ENCODE measurements around the gene TTYH3.
"Not testable (repeated sequence)": the region's sequence is repeated elsewhere in the genome, so short reads cannot be mapped to it uniquely, and the experiment has no call there.

TTYH3 gene

GRCh38 chr7:2666588-2667250 is 34.9 kb downstream of the TTYH3 start:
- DNase-seq, result no peak

GRCh38 chr7:2667843-2668242 is 36.1 kb downstream of the TTYH3 start:
- no peak for DNase-seq

GRCh38 chr7:2668401-2668800 is 36.6 kb downstream of the TTYH3 start:
- no peak for DNase-seq

- no peak for DNase-seq
Measured at GRCh38 chr7:2670171-2670570, 38.4 kb downstream of the TTYH3 start.

GRCh38 chr7:2670720-2671391 is 39.1 kb downstream of the TTYH3 start:
- peak; percentile 70 for DNase-seq

DNA sequence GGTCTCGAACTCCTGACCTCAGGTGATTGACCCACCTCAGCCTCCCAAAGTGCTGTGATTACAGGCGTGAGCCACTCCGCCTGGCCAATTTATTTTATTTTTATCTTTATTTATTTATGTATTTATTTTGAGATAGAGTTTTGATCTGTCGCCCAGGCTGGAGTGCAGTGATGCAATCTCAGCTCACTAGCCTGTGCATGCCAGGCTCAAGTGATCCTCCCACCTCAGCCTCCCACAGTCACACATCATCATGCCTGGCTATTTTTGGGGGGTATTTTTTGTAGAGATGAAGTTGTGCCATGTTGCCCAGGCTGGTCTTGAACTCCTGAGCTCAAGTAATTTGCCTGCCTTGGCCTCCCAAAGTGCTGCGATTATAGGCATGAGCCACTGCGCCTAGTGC is 41.4 kb downstream of the TTYH3 start:
- DNase-seq, result not testable (repeated sequence)

GRCh38 chr7:2673934-2674333 is 42.1 kb downstream of the TTYH3 start:
- no peak for DNase-seq

DNA sequence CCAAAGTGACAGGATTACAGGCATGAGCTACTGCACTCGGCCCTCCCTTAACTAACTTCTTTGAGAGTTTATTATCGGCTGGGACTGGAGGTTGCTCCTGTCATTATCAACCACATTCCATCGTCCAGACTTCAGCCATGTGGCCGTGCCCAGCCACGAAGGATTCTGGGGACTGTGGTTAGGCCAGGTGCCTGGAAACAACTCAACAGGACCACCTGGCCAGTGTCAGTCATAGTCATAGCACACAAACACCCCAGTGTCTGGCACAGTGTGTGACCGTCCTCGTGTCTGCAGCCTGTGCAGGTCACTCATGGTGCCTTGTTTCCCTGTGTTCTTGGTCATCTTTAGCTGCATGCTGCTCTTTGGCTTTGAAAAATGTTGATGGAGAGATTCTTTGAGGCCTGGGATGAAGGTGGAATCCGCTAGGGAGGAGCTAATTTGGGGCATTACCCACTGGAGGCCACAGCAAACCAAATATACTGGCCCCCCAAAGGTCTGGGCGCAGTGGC is 43.5 kb downstream of the TTYH3 start:
- DNase-seq, result no peak

DNA sequence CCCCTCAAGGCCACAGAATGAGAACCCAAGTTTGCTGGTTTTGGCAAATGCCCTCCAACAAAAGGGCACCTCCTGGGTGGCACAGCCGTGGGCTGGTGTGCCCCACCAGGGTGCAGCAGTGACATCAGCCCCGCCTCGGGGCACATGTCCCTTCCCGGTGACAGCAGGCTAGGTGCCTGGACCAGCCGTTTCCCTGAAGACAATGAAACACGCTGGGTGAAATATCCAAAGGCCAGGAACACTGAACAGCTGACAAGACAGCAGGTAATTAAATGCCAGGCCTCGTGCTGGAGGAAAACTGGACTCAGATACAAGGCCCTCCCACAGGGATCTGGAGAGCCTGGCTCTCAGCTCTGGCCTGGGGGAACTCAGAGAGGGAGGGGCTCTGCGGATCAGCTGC is 44.8 kb downstream of the TTYH3 start:
- not testable (repeated sequence) for DNase-seq

DNA sequence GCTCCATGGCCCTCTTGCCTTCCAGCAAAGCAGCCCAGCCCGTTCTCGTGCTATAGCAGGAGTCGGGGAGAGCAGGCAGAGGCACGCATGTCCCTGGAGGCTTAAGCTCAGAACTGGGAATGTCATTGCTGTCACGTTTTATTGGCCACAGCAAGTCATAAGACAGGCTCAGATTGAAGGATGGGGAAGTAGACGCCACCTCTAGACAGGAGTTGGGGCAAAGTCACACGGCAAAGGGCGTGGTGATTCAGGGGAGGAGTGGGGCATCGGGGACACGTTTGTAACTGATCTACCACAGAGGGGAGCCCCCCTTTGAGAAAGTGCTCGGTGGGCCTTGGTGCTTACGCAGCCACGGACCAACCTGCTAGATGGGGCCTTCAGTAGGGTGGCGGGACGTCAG is 46.7 kb downstream of the TTYH3 start:
- not testable (repeated sequence) for DNase-seq

GRCh38 chr7:2679135-2680127 is 47.6 kb downstream of the TTYH3 start:
- not testable (repeated sequence) for DNase-seq

DNA sequence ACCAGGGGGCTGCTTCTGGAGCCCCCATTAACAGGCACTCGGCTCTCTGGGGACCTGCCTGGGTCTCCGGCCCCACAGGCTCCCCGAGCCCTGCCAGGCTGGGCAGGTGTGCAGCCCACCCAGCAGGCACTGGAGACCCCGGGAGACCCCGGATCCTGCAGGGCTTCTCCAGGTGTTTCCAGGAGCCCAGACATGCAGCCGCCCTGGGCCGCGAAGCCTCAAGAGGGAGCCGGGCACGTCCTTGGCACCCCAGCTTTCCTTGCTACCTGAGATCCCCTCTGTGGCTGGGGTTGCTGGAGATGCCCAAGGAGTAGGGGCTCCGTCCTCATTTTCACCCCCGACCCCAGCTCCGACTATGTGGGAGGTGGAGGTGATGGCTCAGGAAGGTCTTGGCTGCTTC is 48.5 kb downstream of the TTYH3 start:
- no peak for DNase-seq

GRCh38 chr7:2680792-2681490 is 49.2 kb downstream of the TTYH3 start:
- peak; percentile 51 for DNase-seq

- no peak for DNase-seq
Measured at GRCh38 chr7:2681929-2682799, 50.4 kb downstream of the TTYH3 start.

- DNase-seq, result no peak
Measured at GRCh38 chr7:2684501-2684900, 52.7 kb downstream of the TTYH3 start.

DNA sequence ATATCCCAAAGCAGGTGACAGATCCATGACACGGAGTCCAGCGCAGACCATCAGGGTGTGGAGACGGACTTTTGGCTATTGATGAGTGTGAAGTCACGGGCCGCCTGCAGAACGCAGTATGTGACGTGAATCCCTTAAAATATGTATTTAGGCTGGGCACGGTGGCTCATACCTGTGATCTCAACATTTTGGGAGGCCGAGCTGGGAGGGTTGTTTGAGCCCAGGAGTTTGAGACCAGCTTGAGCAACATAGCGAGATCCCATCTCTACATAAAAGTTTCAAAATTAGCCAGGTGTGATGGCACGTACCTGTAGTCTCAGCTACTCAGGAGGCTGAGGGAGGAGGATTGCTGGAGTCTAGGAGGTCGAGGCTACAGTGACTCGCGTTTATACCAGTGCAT is 54.3 kb downstream of the TTYH3 start:
- no peak for DNase-seq

- DNase-seq, result no peak
Measured at GRCh38 chr7:2687338-2687869, 55.6 kb downstream of the TTYH3 start.

DNA sequence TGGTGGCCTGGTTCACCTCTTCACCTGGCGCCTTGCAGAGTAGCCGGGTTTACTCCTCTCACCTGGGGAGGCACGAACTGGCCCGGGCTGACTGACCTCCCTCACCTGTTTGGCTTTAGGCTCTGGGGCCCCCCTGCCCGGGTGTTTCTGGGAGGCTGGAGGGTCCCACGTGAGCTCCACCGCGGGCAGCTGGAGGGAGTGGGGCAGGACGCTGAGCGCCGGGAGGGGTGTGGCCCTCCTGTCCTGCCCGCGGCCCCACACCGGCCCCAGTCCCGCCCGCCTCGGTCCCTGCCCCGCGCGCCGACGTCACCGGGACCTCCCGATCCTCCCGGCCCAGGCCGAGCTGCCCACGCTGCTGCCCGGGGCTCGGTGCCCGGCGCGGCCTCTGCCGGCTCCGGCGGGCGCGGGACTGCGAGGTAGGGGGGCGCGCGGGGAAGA is 56.1 kb downstream of the TTYH3 start, which contains the start of gene AMZ1:
Gene AMZ1, plus strand, starts transcription at position 322 of the 438 bp plus-strand sequence. CDS start 12,250 bp downstream, outside the sequence.
- no peak for DNase-seq

DNA sequence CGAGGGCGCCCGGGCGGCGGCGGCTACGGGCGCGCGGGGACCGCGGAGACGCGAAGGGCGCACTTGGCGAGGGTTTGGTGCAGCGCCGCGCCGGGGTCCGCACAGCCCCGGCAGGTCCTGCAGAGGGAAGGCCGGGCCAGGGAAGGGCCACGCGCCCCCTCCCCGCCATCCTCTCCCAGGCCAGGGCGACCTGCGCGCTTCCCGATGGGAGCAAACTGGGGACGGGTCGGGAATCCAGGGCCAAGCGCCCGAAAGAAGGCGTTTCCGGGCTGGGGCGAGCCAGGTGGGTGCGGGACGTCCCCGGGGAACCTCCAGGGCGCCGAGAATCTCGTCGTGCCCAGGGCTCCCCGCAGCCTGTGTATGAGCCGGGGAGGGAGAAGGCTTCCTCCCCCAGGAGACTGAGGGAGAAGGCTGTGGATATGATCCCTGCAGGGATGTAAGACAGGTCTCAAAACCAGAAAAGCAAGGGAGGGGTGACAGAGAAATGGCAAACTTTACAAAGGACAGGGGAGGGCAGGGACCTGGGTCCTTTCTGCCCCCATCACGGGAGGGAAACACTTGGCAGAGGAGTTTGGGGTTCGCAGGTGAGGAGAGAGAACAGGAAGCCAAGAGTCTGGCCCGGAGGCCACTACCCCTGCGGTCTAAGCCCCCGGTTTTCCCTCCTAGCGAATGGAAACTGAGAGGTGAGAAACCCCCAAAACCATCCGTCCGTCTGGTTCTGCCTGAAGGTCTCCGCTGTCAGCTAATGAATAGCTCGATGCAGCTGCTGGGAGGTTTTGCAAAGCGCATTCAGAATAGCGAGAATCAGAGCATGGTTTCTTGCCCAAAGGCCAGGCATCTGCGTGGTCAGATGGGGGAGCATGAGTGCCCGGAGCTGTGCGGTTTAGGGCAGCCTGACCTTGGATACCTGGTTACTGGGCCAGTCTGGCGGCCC is 56.9 kb downstream of the TTYH3 start:
- DNase-seq, result no peak

DNA sequence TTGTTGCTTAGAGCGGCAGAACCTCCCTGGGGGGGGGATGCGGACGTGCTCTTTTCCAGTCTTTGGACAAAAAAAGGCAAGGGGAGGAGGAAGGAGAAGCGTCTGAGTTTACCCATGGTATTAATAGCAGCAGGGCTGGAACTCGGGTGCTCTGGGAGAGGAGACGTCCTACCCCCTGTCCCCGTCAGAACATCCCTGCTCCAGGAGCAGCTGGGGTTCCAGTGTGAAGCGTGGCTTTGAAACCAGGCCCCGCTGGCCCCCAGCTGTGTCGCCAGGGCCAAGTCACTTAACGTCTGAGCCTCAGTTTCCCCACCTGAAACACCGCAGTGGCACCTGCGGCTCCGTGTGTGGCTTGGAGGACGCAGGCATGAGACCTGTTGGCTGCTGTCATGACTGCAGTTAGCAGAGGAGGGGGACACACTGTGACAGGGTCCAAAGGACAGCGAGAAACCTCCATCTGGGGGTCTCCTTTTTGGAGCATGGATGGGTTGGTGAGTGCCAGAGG is 57.6 kb downstream of the TTYH3 start:
- no peak for DNase-seq
